GM12873 (cell line): ENCODE measurements around the gene DBT.

Source experiments
- TF ChIP-seq, protein P1 (sequence below): IDR thresholded peaks from 2 replicates; pipeline ENCODE4 v1.5.1; 2012; ENCODE audit warnings: low read depth, mild to moderate bottlenecking, moderate library complexity, low read length, control low read depth; ENCODE audit not compliant: insufficient read depth; ENCODE audit errors: missing control alignments

Gene DBT

DNA sequence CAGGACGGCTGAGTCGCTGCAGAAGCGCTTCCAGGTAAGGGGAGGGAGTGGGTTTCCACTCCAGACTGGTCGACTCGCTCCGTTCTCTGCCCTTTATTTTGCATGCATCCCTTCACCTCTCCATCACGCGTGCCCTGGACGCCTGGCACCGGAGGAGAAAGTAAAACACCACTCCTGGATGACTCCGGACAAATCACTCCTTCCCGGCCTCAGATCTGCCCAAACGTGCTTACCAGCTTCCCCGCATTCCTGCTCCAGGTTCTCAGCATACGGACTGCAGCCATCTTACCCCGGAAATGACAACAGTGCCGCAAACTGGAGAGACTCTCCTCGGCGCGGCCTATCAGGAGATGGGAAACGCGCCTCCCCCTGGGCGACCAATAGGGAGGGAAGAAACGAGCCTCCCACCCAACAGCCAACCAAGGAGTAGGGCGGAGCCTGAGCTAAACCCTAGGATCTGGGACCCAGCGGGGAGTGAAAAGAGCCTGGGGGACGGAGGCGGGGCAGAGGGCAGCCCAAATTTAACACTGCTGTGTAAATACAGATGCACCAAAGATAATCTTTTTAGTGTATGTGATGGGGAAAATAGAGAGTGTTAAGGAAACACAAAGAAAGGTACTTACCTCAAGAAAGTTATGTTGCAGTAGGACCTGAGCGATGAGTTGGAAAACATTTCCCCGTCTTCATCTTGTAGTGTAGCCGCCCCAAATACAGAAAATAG is at the start of gene DBT:
DBT (minus strand) TSS at position 298 of the 721 bp plus-strand sequence; CDS start at position 284, 14 bp downstream.
- TF ChIP-seq, protein P1, sequence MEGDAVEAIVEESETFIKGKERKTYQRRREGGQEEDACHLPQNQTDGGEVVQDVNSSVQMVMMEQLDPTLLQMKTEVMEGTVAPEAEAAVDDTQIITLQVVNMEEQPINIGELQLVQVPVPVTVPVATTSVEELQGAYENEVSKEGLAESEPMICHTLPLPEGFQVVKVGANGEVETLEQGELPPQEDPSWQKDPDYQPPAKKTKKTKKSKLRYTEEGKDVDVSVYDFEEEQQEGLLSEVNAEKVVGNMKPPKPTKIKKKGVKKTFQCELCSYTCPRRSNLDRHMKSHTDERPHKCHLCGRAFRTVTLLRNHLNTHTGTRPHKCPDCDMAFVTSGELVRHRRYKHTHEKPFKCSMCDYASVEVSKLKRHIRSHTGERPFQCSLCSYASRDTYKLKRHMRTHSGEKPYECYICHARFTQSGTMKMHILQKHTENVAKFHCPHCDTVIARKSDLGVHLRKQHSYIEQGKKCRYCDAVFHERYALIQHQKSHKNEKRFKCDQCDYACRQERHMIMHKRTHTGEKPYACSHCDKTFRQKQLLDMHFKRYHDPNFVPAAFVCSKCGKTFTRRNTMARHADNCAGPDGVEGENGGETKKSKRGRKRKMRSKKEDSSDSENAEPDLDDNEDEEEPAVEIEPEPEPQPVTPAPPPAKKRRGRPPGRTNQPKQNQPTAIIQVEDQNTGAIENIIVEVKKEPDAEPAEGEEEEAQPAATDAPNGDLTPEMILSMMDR, result no peak

DNA sequence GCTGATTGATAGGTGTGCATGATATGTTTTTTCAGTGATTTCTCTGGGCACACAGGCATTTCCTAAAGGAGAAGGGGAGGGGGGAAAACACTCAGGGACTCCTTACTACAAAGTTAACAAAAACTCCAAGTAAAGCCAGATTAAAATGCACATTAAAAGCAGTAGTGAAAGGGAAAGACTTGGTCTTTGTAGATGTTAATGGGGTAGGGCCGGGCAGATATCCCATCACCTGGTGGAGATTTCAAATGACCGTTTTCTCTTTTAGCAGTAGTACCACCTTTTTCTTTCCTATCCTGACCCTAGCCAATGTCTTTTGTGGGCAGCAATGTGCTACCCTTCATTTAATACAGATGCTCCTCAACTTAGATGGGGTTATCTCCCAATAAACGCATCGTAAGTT is 48.9 kb upstream of the DBT start:
- TF ChIP-seq, protein P1, result no peak

DNA sequence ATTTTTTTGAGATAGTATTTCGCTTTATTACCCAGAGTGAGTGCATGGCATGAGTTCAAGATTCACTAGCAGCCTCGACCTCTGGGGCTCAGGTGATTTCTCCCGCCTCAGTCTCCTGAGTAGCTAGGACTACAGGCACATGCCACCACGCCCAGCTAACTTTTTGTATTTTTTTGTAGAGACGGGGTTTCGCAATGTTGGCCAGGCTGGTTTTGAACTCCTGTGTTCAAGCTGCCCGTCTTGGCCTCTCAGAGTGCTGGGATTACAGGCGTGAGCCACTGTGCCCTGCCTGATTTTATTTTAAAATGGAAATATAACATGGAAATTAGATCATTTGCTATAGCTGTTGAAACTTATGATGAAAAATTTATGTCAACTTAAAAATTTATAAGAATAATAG is 46.5 kb upstream of the DBT start:
- TF ChIP-seq, protein P1, result no peak

DNA sequence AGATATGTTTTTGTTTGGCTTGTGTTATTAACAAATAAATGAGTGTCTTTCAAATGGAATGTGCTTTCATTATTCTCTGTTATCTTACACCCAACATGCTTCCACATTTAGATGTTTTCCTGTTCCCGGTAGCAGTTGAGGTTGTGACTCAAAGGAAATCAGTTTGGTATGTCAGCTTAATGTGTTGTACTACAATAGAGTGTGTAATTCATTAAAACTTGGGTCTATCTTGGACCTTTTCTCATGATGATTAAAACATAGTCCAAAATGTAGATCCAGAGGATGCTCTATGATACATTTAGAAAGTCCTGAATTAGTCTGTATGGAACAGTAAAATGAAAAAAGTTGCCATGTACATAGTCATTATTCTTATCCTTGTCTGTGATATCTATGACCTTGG is 43.1 kb upstream of the DBT start:
- TF ChIP-seq, protein P1, result no peak

DNA sequence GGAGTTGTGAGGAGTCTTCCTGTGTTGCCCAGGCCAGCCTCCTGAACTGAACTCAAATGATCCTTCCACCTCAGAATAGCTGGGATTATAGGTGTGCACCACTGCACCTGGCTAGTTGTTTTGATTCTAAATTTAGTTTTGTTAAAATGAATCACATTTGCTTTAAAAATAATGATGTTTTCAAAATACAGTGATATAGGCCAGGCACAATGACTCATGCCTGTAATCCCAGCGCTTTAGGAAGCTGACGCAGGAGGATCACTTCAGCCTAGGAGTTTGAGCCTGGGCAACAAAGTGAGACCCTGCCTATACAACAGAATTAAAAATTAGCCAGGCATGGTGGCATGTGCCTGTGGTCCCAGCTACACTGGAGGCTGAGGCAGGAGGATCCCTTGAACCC is 40.7 kb upstream of the DBT start:
- TF ChIP-seq, protein P1, result no peak

DNA sequence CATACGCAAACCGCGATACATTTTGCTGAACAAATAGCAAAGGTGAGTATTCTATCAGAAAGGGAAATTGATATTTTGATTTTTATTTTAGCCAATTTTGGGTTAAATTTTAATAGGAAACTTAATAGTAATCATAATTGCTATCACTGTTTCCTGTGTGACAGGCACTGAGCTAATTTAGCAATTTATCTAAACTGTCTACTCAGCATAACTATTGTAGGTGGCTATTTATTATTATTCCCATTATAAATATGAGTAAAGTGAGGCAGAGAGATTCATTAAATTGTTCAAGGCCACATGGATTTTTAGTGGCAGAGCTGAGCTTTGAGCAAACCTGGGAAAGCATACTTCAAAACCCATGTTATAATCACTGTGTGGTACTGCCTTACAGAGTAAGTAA is 37.5 kb upstream of the DBT start:
- TF ChIP-seq, protein P1, result no peak

DNA sequence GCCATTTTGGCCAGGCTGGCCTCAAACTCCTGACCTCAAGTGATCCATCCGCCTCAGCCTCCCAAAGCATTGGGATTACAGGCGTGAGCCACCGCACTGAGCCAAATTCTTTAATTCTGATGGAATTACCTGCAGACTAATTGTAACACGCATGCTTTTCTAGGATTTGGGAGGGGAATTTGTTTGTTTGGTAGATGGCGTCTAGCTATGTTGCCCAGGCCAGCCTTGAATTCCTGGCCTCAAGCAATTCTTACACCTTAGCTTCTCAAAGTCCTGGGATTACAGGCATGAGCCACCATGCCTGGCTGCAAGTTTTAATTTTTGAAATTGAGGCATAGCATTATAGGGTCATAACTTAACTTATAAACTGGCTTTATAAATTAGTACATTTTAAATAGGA is 35.0 kb upstream of the DBT start:
- TF ChIP-seq, protein P1, result no peak
